ENCODE measurements around the gene PRSS57. TPM values are rescaled to one million over a fixed set of nuclear protein-coding genes. Genes with fewer than 3 reads are reported as not detected.

Gene PRSS57
- total and polyA plus RNA-seq, 2 experiments from 2014 or later, result not detected

DNA sequence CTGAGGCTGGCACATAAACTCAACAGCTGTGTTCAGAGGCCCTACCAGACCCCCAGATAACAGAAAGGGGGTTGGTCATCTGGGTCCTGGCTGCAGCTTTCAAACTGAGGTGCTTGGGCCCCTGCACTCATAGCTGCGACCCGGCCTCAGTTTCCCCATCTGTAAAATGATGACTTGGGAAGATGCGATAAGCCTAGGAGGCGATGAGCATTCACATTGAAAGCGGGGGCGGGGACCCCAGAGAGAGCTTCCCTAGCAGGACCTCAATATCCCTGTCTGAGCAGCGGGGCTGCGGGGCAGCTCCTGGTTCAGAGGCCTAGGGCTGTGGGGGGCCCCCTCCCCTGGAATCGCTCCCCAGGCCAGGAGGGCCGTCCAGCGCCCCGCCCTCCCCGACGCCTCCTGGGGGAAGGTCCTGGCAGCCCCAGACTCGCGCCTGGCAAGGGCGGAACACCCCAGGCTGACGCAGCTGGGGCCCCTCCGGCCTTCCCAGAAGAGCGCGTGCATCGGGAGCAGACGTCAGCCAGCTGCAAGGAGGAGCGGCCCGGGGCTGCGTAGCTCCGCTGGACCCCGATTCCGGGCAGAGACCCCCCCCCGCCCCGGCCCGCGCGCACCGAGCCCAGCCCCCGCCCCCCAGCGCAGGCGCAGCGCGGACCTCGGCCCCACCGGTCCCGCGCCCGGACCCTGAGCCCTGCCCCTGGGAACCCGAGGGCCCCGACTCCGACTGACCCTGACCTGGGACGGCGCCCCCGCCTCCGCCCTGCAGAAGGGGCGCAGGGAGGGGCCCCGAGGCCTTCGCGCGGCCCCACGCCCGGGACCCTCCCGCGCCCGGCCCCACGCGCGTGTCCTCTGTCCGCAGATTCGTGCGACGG is 15.6 kb downstream of the PRSS57 start:
- Histone ChIP-seq H3K27me3 (no peaks in the 10 kb centered on the region), H3K36me3 (no peaks in the 10 kb centered on the region), H3K9me3 (ENCODE audit: low read depth) (no peaks in the 10 kb centered on the region), H3K4me1 (ENCODE audit: low read depth) (peaks cover 7% of the 10 kb centered on the region), H3K4me3 (peak overlapping the region; percentile 93), H3K27ac (peak overlapping the region; percentile 95)
- TF ChIP-seq CTCF (IDR thresholded peaks at IDR 0.05; ENCODE audit: low read depth, low read length), result peak; percentile 10
- DNase-seq (ENCODE audit: low read depth in 1 of 2, low spot score in 1 of 2), result peak; percentile 70 to 89

GRCh38 chr19:678791-679388 is 16.4 kb downstream of the PRSS57 start:
- DNase-seq (ENCODE audit: low read depth in 1 of 2, low spot score in 1 of 2), result no peak
- no peaks in the 10 kb centered on the region for H3K36me3 ChIP-seq
- no peaks in the 10 kb centered on the region for H3K9me3 ChIP-seq (ENCODE audit: low read depth)
- H3K4me3 ChIP-seq, result no peak overlapping the region
- H3K27ac ChIP-seq, result no peak overlapping the region
- no peaks in the 10 kb centered on the region for H3K27me3 ChIP-seq
- H3K4me1 ChIP-seq (ENCODE audit: low read depth), result peaks cover 7% of the 10 kb centered on the region
- TF ChIP-seq CTCF (IDR thresholded peaks at IDR 0.05; ENCODE audit: low read depth, low read length), result no peak

- Histone ChIP-seq H3K36me3 (no peaks in the 10 kb centered on the region), H3K4me3 (no peak overlapping the region), H3K27me3 (no peaks in the 10 kb centered on the region), H3K27ac (peak overlapping the region; percentile 70), H3K9me3 (ENCODE audit: low read depth) (no peaks in the 10 kb centered on the region), H3K4me1 (ENCODE audit: low read depth) (peaks cover 7% of the 10 kb centered on the region)
- no peak for DNase-seq (ENCODE audit: low read depth in 1 of 2, low spot score in 1 of 2)
- no peak for TF ChIP-seq CTCF (IDR thresholded peaks at IDR 0.05; ENCODE audit: low read depth, low read length)
Measured at GRCh38 chr19:677601-678436, 17.4 kb downstream of the PRSS57 start.

GRCh38 chr19:677201-677600 is 18.1 kb downstream of the PRSS57 start:
- Histone ChIP-seq H3K4me3 (no peak overlapping the region), H3K4me1 (ENCODE audit: low read depth) (peaks cover 7% of the 10 kb centered on the region), H3K9me3 (ENCODE audit: low read depth) (no peaks in the 10 kb centered on the region), H3K36me3 (no peaks in the 10 kb centered on the region), H3K27me3 (no peaks in the 10 kb centered on the region), H3K27ac (no peak overlapping the region)
- TF ChIP-seq CTCF (IDR thresholded peaks at IDR 0.05; ENCODE audit: low read depth, low read length), result no peak
- peak in 1 of 2 donors; percentile 87 for DNase-seq (ENCODE audit: low read depth in 1 of 2, low spot score in 1 of 2)

- peak within 1 kb of the TSS; percentile 31 for H3K4me3 ChIP-seq
- H3K36me3 ChIP-seq, result no peaks in the 10 kb centered on the region
- H3K9me3 ChIP-seq (ENCODE audit: low read depth), result no peaks in the 10 kb centered on the region
- DNase-seq (ENCODE audit: low read depth in 1 of 2, low spot score in 1 of 2), result peak; percentile 33 to 36
- peaks cover 7% of the 10 kb centered on the region for H3K4me1 ChIP-seq (ENCODE audit: low read depth)
- H3K27ac ChIP-seq, result no peak within 1 kb of the TSS
- H3K27me3 ChIP-seq, result no peaks in the 10 kb centered on the region
- TF ChIP-seq CTCF (IDR thresholded peaks at IDR 0.05; ENCODE audit: low read depth, low read length), result no peak
Measured at GRCh38 chr19:676339-677105, 18.7 kb downstream of the PRSS57 start, which contains the start of gene FSTL3. FSTL3 (plus strand) TSS chr19:676392; CDS start chr19:676424, 32 bp downstream.
